NCI-H128 (cell line): ENCODE results near the gene MROH9.
"Not testable (repeated sequence)": the region's sequence is repeated elsewhere in the genome, so short reads cannot be mapped to it uniquely, and the experiment has no call there.

Experiments
- DNase-seq: peaks from one replicate; lab custom pipeline; 2025; ENCODE audit not compliant: unreplicated experiment; lab: John Stamatoyannopoulos, UW

MROH9 gene

GRCh38 chr1:170935231-170935630 is at the start of gene MROH9:
MROH9 (plus strand) TSS chr1:170935534; CDS start chr1:170945557, 10,023 bp downstream.
- no peak for DNase-seq

GRCh38 chr1:170885551-170885950 is 49.8 kb upstream of the MROH9 start:
- no peak for DNase-seq

- no peak for DNase-seq
Measured at GRCh38 chr1:170886460-170886859, 48.9 kb upstream of the MROH9 start.

GRCh38 chr1:170887726-170888125 is 47.6 kb upstream of the MROH9 start:
- DNase-seq = no peak

- DNase-seq = no peak
Measured at GRCh38 chr1:170891872-170892271, 43.5 kb upstream of the MROH9 start.

GRCh38 chr1:170893655-170894297 is 41.6 kb upstream of the MROH9 start:
- no peak for DNase-seq

GRCh38 chr1:170903961-170904360 is 31.4 kb upstream of the MROH9 start:
- no peak for DNase-seq

- DNase-seq = no peak
Measured at GRCh38 chr1:170908942-170909341, 26.4 kb upstream of the MROH9 start.

- no peak for DNase-seq
Measured at GRCh38 chr1:170910273-170910672, 25.1 kb upstream of the MROH9 start.

- no peak for DNase-seq
Measured at GRCh38 chr1:170917373-170917772, 18.0 kb upstream of the MROH9 start.

- DNase-seq = not testable (repeated sequence)
Measured at GRCh38 chr1:170924656-170925055, 10.7 kb upstream of the MROH9 start.

- DNase-seq = no peak
Measured at GRCh38 chr1:170927955-170928840, 7.1 kb upstream of the MROH9 start.

GRCh38 chr1:170929412-170929834 is 5.9 kb upstream of the MROH9 start:
- DNase-seq = no peak

- no peak for DNase-seq
Measured at GRCh38 chr1:170929835-170930554, 5.3 kb upstream of the MROH9 start.

- no peak for DNase-seq
Measured at GRCh38 chr1:170931650-170932049, 3.7 kb upstream of the MROH9 start.

- DNase-seq = no peak
Measured at GRCh38 chr1:170932236-170932635, 3.1 kb upstream of the MROH9 start.

- no peak for DNase-seq
Measured at GRCh38 chr1:170938281-170938680, 2.9 kb downstream of the MROH9 start.

GRCh38 chr1:170939476-170939875 is 4.1 kb downstream of the MROH9 start:
- no peak for DNase-seq

GRCh38 chr1:170951744-170952143 is 16.4 kb downstream of the MROH9 start:
- DNase-seq = not testable (repeated sequence)

- no peak for DNase-seq
Measured at GRCh38 chr1:170959385-170959784, 24.1 kb downstream of the MROH9 start.

GRCh38 chr1:170964506-170964905 is 29.2 kb downstream of the MROH9 start:
- no peak for DNase-seq
